Endothelial cell of umbilical vein (primary cell): Measurements from ENCODE around the gene TEAD4. TPM values are rescaled to one million over a fixed set of nuclear protein-coding genes. Genes with fewer than 3 reads are reported as not detected.

Experiments
- BruUV-seq: library from RNA; stranded (reverse); fragments of 400-500 nt; replicated peaks from 2 replicates; lab custom pipeline; 2021; lab: Mats Ljungman, UMichigan
- CTCF ChIA-PET: fragments of 300-600, 350-600 bp; sonication (Branson Sonifier 250); formaldehyde crosslinking; loops from one replicate; lab custom pipeline; 2021; ENCODE audit warnings: antibody characterized with exemption, inconsistent platforms; lab: Charles Lee
- POLR2A ChIA-PET: fragments of 300-600, 350-600 bp; sonication (Branson Sonifier 250); formaldehyde crosslinking; loops from one replicate; lab custom pipeline; 2021; ENCODE audit warnings: antibody characterized with exemption, inconsistent platforms; lab: Charles Lee
- DNase-seq: peaks from one replicate; pipeline ENCODE4 v3.0.0-alpha.2; 2011; ENCODE audit warnings: low read depth, low spot score
- FAIRE-seq: peaks from 2 replicates; lab custom pipeline; 2011; peaks lifted over from hg19 to GRCh38; lab: Jason Lieb, UNC
- H2AFZ ChIP-seq: 2 replicates; pipeline ENCODE4 v1.6.0; 2012; ENCODE audit warnings: low read depth, low read length, control low read depth, inconsistent platforms
- H3K27ac ChIP-seq: 2 replicates; pipeline ENCODE4 v1.5.1; 2011; ENCODE audit warnings: low read depth, mild to moderate bottlenecking, control low read depth, low read length, moderate library complexity; ENCODE audit not compliant: insufficient read depth
- H3K27me3 ChIP-seq, 2 experiments: 2 replicates each; pipeline versions ENCODE4 v1.6.0 to v1.6.1; 2011; ENCODE audit warnings: low read length in 2 of 2, mixed read lengths in 1 of 2; ENCODE audit not compliant: control insufficient read depth in 2 of 2, insufficient read depth in 2 of 2
- H3K36me3 ChIP-seq, 2 experiments: 2 replicates in 1 of 2; 3 replicates in 1 of 2; pipeline ENCODE4 v1.5.1; 2011; ENCODE audit warnings: low read length in 2 of 2, mild to moderate bottlenecking in 1 of 2, moderate library complexity in 1 of 2; ENCODE audit not compliant: control insufficient read depth in 2 of 2, insufficient read depth in 2 of 2; ENCODE audit errors: extremely low read depth in 1 of 2
- H3K4me1 ChIP-seq: 3 replicates; pipeline ENCODE4 v1.5.1; 2011; ENCODE audit warnings: mild to moderate bottlenecking, low read length; ENCODE audit not compliant: control insufficient read depth, insufficient read depth; ENCODE audit errors: extremely low read depth
- H3K4me2 ChIP-seq: 2 replicates; pipeline ENCODE4 v1.6.1; 2011; ENCODE audit warnings: low read length, control low read depth, mixed read lengths; ENCODE audit not compliant: insufficient read depth
- H3K4me3 ChIP-seq, 3 experiments: fragments of 200-600 bp in 1 of 3; sonication (generic), shearing (Covaris generic) in 1 of 3; replicated peaks in 1 of 3; 2 replicates each; pipeline ENCODE4 v1.5.1; 2011 to 2016; ENCODE audit warnings: control low read depth in 3 of 3, low read length in 3 of 3, mild to moderate bottlenecking in 2 of 3, inconsistent platforms in 1 of 3, low read depth in 1 of 3, moderate library complexity in 1 of 3; ENCODE audit not compliant: insufficient read depth in 1 of 3
- H3K79me2 ChIP-seq: 2 replicates; pipeline ENCODE4 v1.6.0; 2012; ENCODE audit warnings: low read length, inconsistent platforms; ENCODE audit not compliant: control insufficient read depth, insufficient read depth
- H3K9ac ChIP-seq: replicated peaks from 2 replicates; pipeline ENCODE3; 2011; ENCODE audit warnings: low read length, control low read depth; ENCODE audit not compliant: insufficient read depth; ENCODE audit errors: extremely low read depth
- H3K9me1 ChIP-seq: replicated peaks from 3 replicates; pipeline ENCODE4 v1.6.0; 2011; ENCODE audit warnings: mild to moderate bottlenecking, low read length; ENCODE audit not compliant: control insufficient read depth, insufficient read depth; ENCODE audit errors: extremely low read depth
- H3K9me3 ChIP-seq: replicated peaks from 2 replicates; pipeline ENCODE4 v1.5.1; 2012; ENCODE audit warnings: low read length, inconsistent platforms; ENCODE audit not compliant: control insufficient read depth, insufficient read depth
- H4K20me1 ChIP-seq: replicated peaks from 2 replicates; pipeline ENCODE3; 2011; ENCODE audit warnings: mild to moderate bottlenecking, low read length; ENCODE audit not compliant: control insufficient read depth, insufficient read depth; ENCODE audit errors: extremely low read depth
- CTCF ChIP-seq, 2 donors: IDR thresholded peaks; 1 replicate in 1 of 2; 2 replicates in 1 of 2; pipeline ENCODE4 v1.5.1; 2011; ENCODE audit warnings: low read length in 2 of 2, mild to moderate bottlenecking in 2 of 2, moderate library complexity in 2 of 2, control low read depth in 1 of 2, inconsistent platforms in 1 of 2, low read depth in 1 of 2; ENCODE audit not compliant: insufficient read depth in 1 of 2; ENCODE audit errors: extremely low read depth in 1 of 2
- EZH2 ChIP-seq: IDR thresholded peaks from 2 replicates; pipeline ENCODE4 v1.6.1; 2012; ENCODE audit warnings: borderline replicate concordance, low read depth, mild to moderate bottlenecking, moderate library complexity, low read length, inconsistent platforms; ENCODE audit not compliant: severe bottlenecking
- FOS ChIP-seq: IDR thresholded peaks from 2 replicates; pipeline ENCODE4 v1.6.1; 2011; ENCODE audit warnings: mild to moderate bottlenecking, low read length, moderate library complexity, borderline replicate concordance; ENCODE audit not compliant: insufficient read depth
- GATA2 ChIP-seq: IDR thresholded peaks from 2 replicates; pipeline ENCODE4 v1.7.0; 2011; ENCODE audit warnings: low read depth, mild to moderate bottlenecking, moderate library complexity, mixed read lengths, low read length; ENCODE audit not compliant: insufficient read length, insufficient read depth
- JUN ChIP-seq: IDR thresholded peaks from 2 replicates; pipeline ENCODE4 v1.6.1; 2011; ENCODE audit warnings: borderline replicate concordance, low read depth; ENCODE audit not compliant: insufficient read length, insufficient read depth
- MYC ChIP-seq: IDR thresholded peaks from one replicate; pipeline ENCODE4 v1.6.1; 2011; ENCODE audit warnings: mild to moderate bottlenecking, low read depth, low read length
- POLR2A ChIP-seq: IDR thresholded peaks from 2 replicates; pipeline ENCODE4 v1.6.1; 2012; ENCODE audit warnings: low read depth, mild to moderate bottlenecking, control low read depth, low read length
- POLR2AphosphoS5 ChIP-seq: IDR thresholded peaks from 2 replicates; pipeline ENCODE4 v1.6.1; 2012; ENCODE audit warnings: low read depth, mild to moderate bottlenecking, control low read depth, low read length, moderate library complexity; ENCODE audit not compliant: insufficient read depth
- dilution Hi-C: fragments of 300-500 bp; cut with MboI; formaldehyde crosslinking; loops from one replicate; pipeline ENCODE4 v1.15.0; 2019; ENCODE audit warnings: low sequenced_read_pairs; ENCODE audit not compliant: extremely low pct_ligation_motif_present
- intact Hi-C: fragments of 100-400 bp; cut with micrococcal nuclease; formaldehyde crosslinking; loops from one replicate; pipeline ENCODE4 v1.10.0; 2022
- polyA plus RNA-seq, 4 experiments: library from polyadenylated mRNA; depleted of rRNA in 3 of 4; stranded (reverse) in 3 of 4; unstranded in 1 of 4; fragments of >200 nt; gene quantifications; 2 replicates each; pipeline versions ENCODE4 v1.2.1 to v1.2.3, GENCODE V29; 2011 to 2012; ENCODE audit warnings: missing spikeins in 1 of 4
- small RNA-seq: library from RNA; depleted of rRNA; stranded (forward); fragments of <200 nt; gene quantifications from one replicate; pipeline ENCODE3, GENCODE V24; 2012; ENCODE audit warnings: low replicate concordance, low read depth; ENCODE audit not compliant: insufficient read depth, insufficient read length
- total RNA-seq: library from RNA; stranded (reverse); gene quantifications from 2 replicates; pipeline ENCODE4 v1.2.3, GENCODE V29; 2021
- TF ChIP-seq, protein P1 (sequence below): IDR thresholded peaks from 2 replicates; pipeline ENCODE4 v1.6.1; 2011; ENCODE audit not compliant: insufficient read depth, insufficient read length

Gene TEAD4
- total and polyA plus RNA-seq, 2 donors (not counting 3 experiments of a cell fraction or from before 2014, with no cell fraction given): 34.4 to 46.0 TPM

DNA sequence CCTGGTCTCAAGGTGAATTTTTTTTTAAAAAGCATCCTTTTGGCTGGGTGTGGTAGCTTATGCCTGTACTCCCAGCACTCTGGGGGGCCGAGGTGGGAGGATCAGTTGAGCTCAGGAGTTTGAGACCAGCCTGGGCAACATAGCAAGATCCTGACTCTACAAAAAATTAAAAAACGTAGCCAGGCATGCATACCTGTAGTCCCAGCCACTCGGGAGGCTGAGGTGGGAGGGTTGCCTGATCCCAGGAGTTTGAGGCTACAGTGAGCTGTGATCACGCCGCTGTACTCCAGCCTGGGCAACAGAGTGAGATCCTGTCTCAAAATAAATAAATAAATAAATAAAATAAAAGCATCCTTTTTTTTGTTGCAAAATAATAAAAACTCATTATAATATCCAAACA, 130.4 kb downstream of the TEAD4 start:
- Histone ChIP-seq H3K79me2 (no peaks in the 10 kb centered on the region), H3K9me3 (no peaks in the 10 kb centered on the region), H2AFZ (no peak overlapping the region), H3K9me1 (no peaks in the 10 kb centered on the region), H3K27me3 (no peaks in the 10 kb centered on the region), H3K4me3 (no peak overlapping the region), H3K27ac (no peak overlapping the region), H3K4me2 (no peak overlapping the region), H3K36me3 (peaks cover 0 to 12% of the 10 kb centered on the region in 2 experiments), H4K20me1 (no peaks in the 10 kb centered on the region), H3K4me1 (peaks cover 4% of the 10 kb centered on the region), H3K9ac (no peak overlapping the region)
- DNase-seq (no peak), FAIRE-seq (no peak)
- TF ChIP-seq JUN (no peak), EZH2 (no peak), POLR2AphosphoS5 (no peak), MYC (no peak), GATA2 (no peak), POLR2A (no peak), CTCF (IDR thresholded peaks at IDR 0.05; ENCODE audit: extremely low read depth in 1 of 2, insufficient read depth in 1 of 2, low read depth in 1 of 2, low read length in 2 of 2) (no peak), FOS (no peak)
- TF ChIP-seq, protein P1, sequence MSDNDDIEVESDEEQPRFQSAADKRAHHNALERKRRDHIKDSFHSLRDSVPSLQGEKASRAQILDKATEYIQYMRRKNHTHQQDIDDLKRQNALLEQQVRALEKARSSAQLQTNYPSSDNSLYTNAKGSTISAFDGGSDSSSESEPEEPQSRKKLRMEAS: no peak
- intact Hi-C loops (no loop called here), dilution Hi-C loops (no loop called here)
- ChIA-PET POLR2A (no interaction called here), CTCF (interaction anchor here (2.9 kb wide), 1 partner anchor 11 kb away, joined by 9 read pairs; no protein-coding TSS in a partner anchor)
- no TSS peak for BruUV-seq

Small RNA genes within 50 kb of the gene (small RNA-seq; reads per million reads assigned to genes)
- not detected for gene RNU6-1315P

Other genes starting within 250 kb of the TEAD4 start
- gene FKBP4, start 164.4 kb upstream of the TEAD4 start, total RNA-seq: 74.1 and 85.6 TPM in 2 replicates
- gene FKBP4, start 164.4 kb upstream of the TEAD4 start, polyA plus RNA-seq: 26.5 and 31.0 TPM in 2 replicates
- 31.9 and 34.5 TPM in 2 replicates for gene ITFG2, start 146.7 kb upstream of the TEAD4 start, total RNA-seq
- gene ITFG2, start 146.7 kb upstream of the TEAD4 start, polyA plus RNA-seq: 25.0 TPM in 2 replicates
- gene NRIP2, start 124.4 kb upstream of the TEAD4 start, total RNA-seq: not detected in 2 replicates
- gene NRIP2, start 124.4 kb upstream of the TEAD4 start, polyA plus RNA-seq: not detected in 2 replicates
- gene TEX52, start 102.4 kb upstream of the TEAD4 start, total RNA-seq: not detected in 2 replicates
- gene TEX52, start 102.4 kb upstream of the TEAD4 start, polyA plus RNA-seq: not detected in 2 replicates
- 110 and 136 TPM in 2 replicates for gene FOXM1, start 82.2 kb upstream of the TEAD4 start, total RNA-seq
- gene FOXM1, start 82.2 kb upstream of the TEAD4 start, polyA plus RNA-seq: 34.0 and 43.5 TPM in 2 replicates
- gene RHNO1, start 82.2 kb upstream of the TEAD4 start, total RNA-seq: 33.8 and 39.9 TPM in 2 replicates
- 35.2 and 37.9 TPM in 2 replicates for gene RHNO1, start 82.2 kb upstream of the TEAD4 start, polyA plus RNA-seq
- gene TULP3, start 68.5 kb upstream of the TEAD4 start, total RNA-seq: 30.8 and 32.9 TPM in 2 replicates
- 31.0 and 31.3 TPM in 2 replicates for gene TULP3, start 68.5 kb upstream of the TEAD4 start, polyA plus RNA-seq
- gene TSPAN9, start 118.0 kb downstream of the TEAD4 start, total RNA-seq: 55.1 and 66.8 TPM in 2 replicates
- 43.3 and 46.8 TPM in 2 replicates for gene TSPAN9, start 118.0 kb downstream of the TEAD4 start, polyA plus RNA-seq